Adrenal gland (tissue), 5 donors: ENCODE measurements around the gene ABHD11.

Experiments
- CTCF ChIP-seq, 6 experiments: fragments of 450-650 bp in 4 of 6; fragments of 200-600 bp in 2 of 6; sonication (generic) in 1 of 6; IDR thresholded peaks; 1 replicate in 5 of 6; 2 replicates in 1 of 6; pipeline versions ENCODE4 v1.5.1 to v1.8.0; 2016 to 2021; ENCODE audit warnings: antibody characterized with exemption in 6 of 6, mild to moderate bottlenecking in 2 of 6, moderate library complexity in 1 of 6
- POLR2A ChIP-seq, 2 donors: fragments of 450-650 bp; IDR thresholded peaks; one replicate each; pipeline ENCODE4 v1.6.1; 2017; ENCODE audit warnings: antibody characterized with exemption in 2 of 2, mild to moderate bottlenecking in 2 of 2, moderate library complexity in 1 of 2
- donor health status: DM: no; HTN: no; CAD: no.

DNA sequence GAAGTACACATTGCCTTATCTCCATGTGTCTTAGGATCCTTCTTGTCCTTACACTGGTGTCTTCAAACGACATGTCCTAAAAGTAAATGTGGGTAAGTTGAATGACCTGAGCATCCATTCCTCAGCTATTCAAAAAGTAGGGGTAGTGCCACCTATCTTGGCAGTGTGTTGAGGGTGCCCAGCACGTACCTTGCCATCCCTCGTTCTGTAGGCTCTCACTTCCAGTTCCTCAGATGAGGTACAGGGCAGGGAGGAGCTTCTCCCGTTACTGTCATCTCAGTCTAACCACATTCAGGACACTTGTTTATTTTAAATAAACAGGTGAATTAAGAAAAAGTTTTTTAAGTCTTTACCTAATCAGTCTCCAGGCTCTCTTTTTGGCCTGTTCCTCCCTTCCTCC is 42.2 kb downstream of the ABHD11 start:
- TF ChIP-seq CTCF (IDR thresholded peaks at IDR 0.05) (no peak), POLR2A (IDR thresholded peaks at IDR 0.05) (no peak)
